ENCODE measurements around the gene AUP1.

Gene AUP1, protein sequence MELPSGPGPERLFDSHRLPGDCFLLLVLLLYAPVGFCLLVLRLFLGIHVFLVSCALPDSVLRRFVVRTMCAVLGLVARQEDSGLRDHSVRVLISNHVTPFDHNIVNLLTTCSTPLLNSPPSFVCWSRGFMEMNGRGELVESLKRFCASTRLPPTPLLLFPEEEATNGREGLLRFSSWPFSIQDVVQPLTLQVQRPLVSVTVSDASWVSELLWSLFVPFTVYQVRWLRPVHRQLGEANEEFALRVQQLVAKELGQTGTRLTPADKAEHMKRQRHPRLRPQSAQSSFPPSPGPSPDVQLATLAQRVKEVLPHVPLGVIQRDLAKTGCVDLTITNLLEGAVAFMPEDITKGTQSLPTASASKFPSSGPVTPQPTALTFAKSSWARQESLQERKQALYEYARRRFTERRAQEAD

DNA sequence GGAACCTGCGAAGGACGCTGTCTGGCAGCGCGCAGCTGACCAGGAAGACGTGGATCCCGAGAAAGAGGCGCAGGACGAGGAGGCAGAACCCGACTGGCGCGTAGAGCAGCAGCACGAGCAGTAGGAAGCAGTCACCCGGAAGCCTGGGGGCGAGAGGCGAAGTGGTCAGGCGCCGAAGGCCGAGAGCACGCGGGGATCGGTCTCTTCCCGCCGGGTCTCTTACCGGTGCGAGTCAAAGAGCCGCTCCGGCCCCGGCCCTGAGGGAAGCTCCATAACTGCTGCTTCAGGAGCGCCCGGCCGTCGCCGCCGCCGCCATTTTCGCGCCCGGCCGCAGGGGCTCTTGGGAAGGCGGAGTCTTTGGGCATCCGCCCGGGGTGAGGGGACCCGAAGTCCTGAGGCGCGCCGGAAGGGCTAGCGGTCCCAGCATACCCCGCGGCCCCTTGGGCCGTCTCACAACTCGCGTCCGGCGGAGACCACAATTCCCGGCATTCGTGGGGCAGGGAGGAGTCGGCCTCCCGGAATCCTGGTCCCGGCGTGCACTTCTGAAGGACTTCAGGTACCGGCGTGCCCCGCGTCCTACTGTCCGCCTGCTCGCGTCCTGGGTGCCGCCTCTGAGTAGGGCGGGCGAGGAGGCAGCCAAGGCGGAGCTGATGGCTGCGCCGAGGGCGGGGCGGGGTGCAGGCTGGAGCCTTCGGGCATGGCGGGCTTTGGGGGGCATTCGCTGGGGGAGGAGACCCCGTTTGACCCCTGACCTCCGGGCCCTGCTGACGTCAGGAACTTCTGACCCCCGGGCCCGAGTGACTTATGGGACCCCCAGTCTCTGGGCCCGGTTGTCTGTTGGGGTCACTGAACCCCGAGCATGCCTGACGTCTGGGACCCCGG lies at the start of gene AUP1, which contains the start of gene HTRA2:
Gene AUP1, minus strand, starts transcription at position 350 of the 882 bp plus-strand sequence. Its CDS starts 77 bp downstream, at position 273.
Gene HTRA2, plus strand, starts transcription at position 577 of the 882 bp plus-strand sequence. Its CDS starts 74 bp downstream, at position 651.
- H3K27me3 ChIP-seq (ENCODE audit: insufficient read depth, low read length): no peaks in the 10 kb centered on the region
- peak within 1 kb of the TSS; percentile 62 for H2AFZ ChIP-seq (ENCODE audit: low read depth, low read length)
- H3K4me3 ChIP-seq (ENCODE audit: low read length): peak within 1 kb of the TSS; percentile 82
- no peaks in the 10 kb centered on the region for H3K9me3 ChIP-seq (ENCODE audit: low read length)
- peaks cover 48% of the 10 kb centered on the region for H3K36me3 ChIP-seq (ENCODE audit: insufficient read depth, low read length)
- peaks cover 27% of the 10 kb centered on the region for H3K4me1 ChIP-seq (ENCODE audit: insufficient read depth, low read length)

DNA sequence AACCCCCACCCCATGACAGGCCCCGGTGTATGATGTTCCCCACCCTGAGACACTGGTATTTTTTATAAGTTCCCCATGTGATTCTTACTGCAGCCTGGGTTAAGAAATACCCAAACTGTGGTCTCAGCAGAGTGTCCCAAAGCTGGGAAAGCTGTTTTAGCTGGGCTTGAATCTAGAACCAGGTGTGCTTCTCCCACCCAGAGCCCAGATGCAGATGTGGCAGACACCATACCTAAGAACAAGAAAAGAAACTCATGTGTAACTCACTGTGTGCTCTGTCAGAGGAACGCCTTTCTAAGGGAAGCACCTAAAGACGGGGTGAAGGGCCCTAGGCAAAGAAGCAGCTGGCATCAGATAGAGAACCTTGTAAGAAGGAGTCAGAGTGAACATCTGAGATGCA lies 48.9 kb upstream of the AUP1 start:
- peaks cover 4% of the 10 kb centered on the region for H3K4me1 ChIP-seq (ENCODE audit: insufficient read depth, low read length)
- no peak overlapping the region for H2AFZ ChIP-seq (ENCODE audit: low read depth, low read length)
- H3K4me3 ChIP-seq (ENCODE audit: low read length): no peak overlapping the region
- no peaks in the 10 kb centered on the region for H3K36me3 ChIP-seq (ENCODE audit: insufficient read depth, low read length)
- peaks cover 26% of the 10 kb centered on the region for H3K27me3 ChIP-seq (ENCODE audit: insufficient read depth, low read length)
- H3K9me3 ChIP-seq (ENCODE audit: low read length): no peaks in the 10 kb centered on the region

DNA sequence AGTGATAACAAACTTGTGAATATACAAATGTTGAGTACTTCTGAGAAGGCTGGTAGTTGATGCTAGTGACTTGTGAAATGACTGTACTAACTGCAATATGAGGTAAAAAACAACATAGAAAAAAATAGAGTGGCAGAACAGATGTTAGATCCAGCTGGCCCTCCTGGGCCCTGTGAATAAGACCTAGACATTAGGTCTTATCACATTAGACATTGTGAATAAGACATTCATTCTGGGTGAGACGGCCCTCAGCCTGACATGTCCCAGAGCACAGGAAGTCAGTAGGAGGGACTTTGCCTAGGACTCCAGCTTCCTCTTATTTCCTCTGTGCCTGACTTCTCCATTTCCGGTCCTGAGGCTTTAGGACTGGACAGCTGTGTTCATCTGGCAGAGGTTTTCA lies 47.9 kb upstream of the AUP1 start:
- Histone ChIP-seq H3K4me3 (ENCODE audit: low read length) (no peak overlapping the region), H3K36me3 (ENCODE audit: insufficient read depth, low read length) (no peaks in the 10 kb centered on the region), H3K9me3 (ENCODE audit: low read length) (no peaks in the 10 kb centered on the region), H3K27me3 (ENCODE audit: insufficient read depth, low read length) (peaks cover 28% of the 10 kb centered on the region), H3K4me1 (ENCODE audit: insufficient read depth, low read length) (no peaks in the 10 kb centered on the region), H2AFZ (ENCODE audit: low read depth, low read length) (peak overlapping the region; percentile 2)

DNA sequence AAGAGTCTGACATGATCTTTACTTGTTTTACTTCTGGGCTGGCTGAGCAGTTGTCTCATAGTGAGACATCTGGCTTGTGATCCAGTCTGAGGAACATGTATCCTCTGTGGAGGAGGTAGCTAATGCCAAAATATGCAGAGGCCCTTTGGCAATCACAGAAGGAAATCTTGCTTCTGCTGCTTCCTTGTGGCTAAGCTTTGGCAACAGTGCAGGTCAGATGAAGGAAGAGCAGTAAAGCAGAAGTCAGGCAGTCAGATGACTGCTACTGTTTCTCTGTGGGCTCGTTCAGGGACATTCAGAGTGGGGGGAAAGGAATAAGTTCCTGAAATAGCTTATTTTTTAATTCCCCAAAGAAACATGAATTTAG lies 47.3 kb upstream of the AUP1 start:
- Histone ChIP-seq H3K9me3 (ENCODE audit: low read length) (no peaks in the 10 kb centered on the region), H3K27me3 (ENCODE audit: insufficient read depth, low read length) (peaks cover 29% of the 10 kb centered on the region), H3K4me1 (ENCODE audit: insufficient read depth, low read length) (no peaks in the 10 kb centered on the region), H3K4me3 (ENCODE audit: low read length) (no peak overlapping the region), H3K36me3 (ENCODE audit: insufficient read depth, low read length) (no peaks in the 10 kb centered on the region), H2AFZ (ENCODE audit: low read depth, low read length) (no peak overlapping the region)

DNA sequence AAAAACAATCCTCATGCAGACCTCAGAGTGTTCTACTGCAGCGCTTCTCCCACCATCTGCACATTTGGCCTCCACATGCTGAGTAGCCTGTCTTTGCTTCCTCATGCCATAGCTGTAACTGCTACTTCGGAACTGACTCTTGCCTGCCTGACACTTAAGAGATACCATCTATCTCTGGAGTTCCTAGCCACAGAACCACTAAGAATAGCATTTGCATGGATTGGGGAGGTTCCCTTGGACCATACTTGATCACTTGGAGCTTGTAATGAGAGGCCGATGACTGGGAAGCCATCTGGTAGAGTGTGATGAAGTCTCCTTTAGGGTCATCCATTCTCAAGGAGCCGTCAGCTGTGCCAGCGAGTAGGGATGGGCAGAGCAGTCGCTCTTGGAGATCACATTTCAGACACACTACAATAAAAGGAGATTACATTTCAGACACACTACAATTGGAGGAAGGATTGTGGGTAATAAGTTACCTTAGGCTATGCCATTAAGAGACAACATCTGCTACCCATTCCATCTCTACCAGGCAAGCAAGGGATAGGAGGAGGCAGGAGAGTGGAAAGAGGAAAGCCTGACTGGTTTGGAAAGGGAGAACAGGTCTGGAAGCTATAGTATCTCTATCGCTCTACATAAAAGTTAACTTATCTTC lies 46.8 kb upstream of the AUP1 start:
- Histone ChIP-seq H3K36me3 (ENCODE audit: insufficient read depth, low read length) (no peaks in the 10 kb centered on the region), H3K9me3 (ENCODE audit: low read length) (no peaks in the 10 kb centered on the region), H2AFZ (ENCODE audit: low read depth, low read length) (no peak overlapping the region), H3K4me3 (ENCODE audit: low read length) (no peak overlapping the region), H3K4me1 (ENCODE audit: insufficient read depth, low read length) (no peaks in the 10 kb centered on the region), H3K27me3 (ENCODE audit: insufficient read depth, low read length) (peaks cover 29% of the 10 kb centered on the region)

DNA sequence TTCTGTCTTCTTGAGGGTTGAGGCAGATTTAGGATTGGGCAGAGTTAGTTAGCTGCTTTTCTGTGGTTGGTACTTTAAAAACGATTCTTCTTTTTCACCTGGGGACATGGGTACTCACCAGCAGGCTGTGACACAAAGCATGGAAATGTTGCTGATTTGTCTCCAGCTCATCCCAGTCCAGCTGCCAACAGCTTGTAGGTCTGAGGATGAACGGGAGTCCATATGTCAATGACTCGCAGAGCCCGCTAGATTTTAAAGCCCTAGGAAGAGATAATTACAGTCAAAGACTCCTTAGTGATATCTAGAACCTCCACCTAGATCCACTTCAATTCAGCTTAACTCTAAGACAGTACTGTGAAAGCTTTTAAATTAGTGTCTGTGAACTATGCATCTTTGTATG lies 45.8 kb upstream of the AUP1 start:
- no peak overlapping the region for H2AFZ ChIP-seq (ENCODE audit: low read depth, low read length)
- no peaks in the 10 kb centered on the region for H3K9me3 ChIP-seq (ENCODE audit: low read length)
- no peaks in the 10 kb centered on the region for H3K4me1 ChIP-seq (ENCODE audit: insufficient read depth, low read length)
- H3K27me3 ChIP-seq (ENCODE audit: insufficient read depth, low read length): peaks cover 30% of the 10 kb centered on the region
- no peaks in the 10 kb centered on the region for H3K36me3 ChIP-seq (ENCODE audit: insufficient read depth, low read length)
- H3K4me3 ChIP-seq (ENCODE audit: low read length): no peak overlapping the region

DNA sequence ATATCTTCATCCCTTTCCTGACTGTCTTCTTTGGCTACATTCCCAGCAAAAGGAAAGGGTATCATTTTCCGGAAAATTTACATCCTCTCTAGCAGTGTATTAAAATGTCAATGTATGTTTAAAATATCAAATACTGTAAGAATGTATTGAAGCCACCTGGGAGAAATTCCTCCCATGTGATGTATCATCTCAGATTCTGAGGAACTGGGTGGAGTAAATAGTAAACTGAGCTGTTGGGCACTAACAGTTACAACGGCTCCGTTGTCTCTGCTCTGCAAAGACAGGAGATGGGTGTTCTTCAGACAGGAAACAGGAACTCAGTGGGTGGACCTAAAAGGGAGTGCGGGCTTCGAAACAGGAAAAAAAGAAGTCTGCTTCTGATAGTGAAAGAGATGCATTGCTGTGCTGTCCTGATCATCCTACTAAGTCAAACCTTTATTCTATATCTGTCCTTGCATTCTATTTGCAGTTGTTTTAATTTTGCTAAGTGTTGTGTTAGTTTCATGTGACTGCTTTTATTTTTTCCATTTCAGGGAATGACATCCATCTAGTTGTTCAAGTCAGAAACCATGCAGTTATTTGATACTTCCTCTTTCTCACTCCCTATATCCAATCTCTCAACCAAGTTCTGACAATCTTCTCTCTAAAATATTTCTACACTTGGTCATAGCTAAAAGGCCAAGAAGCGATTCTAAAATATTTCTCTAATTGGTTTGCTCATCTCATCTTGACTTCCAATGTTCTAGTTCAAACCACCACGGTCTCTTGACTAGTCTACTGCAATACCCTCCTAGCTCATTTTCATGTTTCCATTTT lies 44.4 kb upstream of the AUP1 start:
- H3K4me1 ChIP-seq (ENCODE audit: insufficient read depth, low read length): no peaks in the 10 kb centered on the region
- H3K4me3 ChIP-seq (ENCODE audit: low read length): no peak overlapping the region
- H3K9me3 ChIP-seq (ENCODE audit: low read length): no peaks in the 10 kb centered on the region
- H3K36me3 ChIP-seq (ENCODE audit: insufficient read depth, low read length): no peaks in the 10 kb centered on the region
- peaks cover 30% of the 10 kb centered on the region for H3K27me3 ChIP-seq (ENCODE audit: insufficient read depth, low read length)
- H2AFZ ChIP-seq (ENCODE audit: low read depth, low read length): no peak overlapping the region

DNA sequence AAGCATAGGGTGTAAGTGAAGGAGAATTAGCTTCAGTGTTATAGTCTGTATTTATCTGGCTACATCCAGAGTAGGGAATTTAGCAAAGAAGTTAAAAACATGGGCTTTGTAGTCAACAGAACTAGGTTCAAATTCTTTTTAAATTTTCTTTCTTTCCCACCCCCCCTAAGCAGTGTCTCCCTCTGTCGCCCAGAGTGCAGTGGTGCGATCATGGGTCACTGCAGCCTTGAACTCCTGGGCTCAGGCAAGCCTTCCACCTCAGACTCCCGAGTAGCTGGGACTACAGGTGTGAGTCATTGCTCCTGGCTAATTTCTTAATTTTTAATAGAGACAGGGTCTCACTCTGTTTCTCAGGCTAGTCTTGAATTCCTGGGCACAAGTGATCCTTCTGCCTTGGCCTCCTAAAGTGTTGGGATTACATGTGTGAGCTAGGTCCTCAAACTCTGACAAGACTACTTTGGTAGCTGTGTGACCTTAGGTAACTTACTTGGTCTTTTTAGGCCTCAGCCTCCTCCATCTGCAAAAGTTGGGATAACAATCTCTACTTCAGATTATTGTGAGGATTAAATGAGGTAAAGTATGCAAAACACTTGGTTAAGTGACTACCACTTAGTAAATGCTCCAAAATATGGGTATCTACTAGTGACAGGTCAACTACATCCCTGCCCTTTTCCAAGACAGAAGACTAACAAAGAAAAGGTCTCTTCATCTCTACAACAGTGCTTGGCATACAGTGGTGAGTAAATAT lies 42.8 kb upstream of the AUP1 start:
- Histone ChIP-seq H3K36me3 (ENCODE audit: insufficient read depth, low read length) (no peaks in the 10 kb centered on the region), H3K27me3 (ENCODE audit: insufficient read depth, low read length) (peaks cover 36% of the 10 kb centered on the region), H3K9me3 (ENCODE audit: low read length) (no peaks in the 10 kb centered on the region), H2AFZ (ENCODE audit: low read depth, low read length) (no peak overlapping the region), H3K4me1 (ENCODE audit: insufficient read depth, low read length) (no peaks in the 10 kb centered on the region), H3K4me3 (ENCODE audit: low read length) (no peak overlapping the region)

DNA sequence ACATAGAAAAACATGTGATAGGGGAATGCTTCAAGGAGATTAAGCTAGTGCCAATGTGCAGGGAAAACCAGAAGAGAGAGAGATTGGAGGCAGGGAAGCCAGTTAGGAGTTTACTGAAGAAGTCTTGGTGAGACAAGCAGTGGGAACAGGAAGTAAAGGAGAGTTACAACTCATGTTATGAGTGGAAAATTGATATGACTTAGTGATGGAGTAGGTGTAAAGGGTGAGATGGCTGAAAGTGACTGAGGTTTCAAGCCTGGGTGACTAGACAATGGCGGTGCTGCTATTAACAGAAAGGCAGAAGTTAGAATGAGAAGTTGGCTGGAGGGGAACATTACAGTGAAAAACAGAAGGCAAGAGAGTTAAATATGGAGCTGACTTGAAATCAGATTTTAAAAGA lies 41.6 kb upstream of the AUP1 start:
- no peak overlapping the region for H3K4me3 ChIP-seq (ENCODE audit: low read length)
- no peaks in the 10 kb centered on the region for H3K9me3 ChIP-seq (ENCODE audit: low read length)
- peaks cover 38% of the 10 kb centered on the region for H3K27me3 ChIP-seq (ENCODE audit: insufficient read depth, low read length)
- no peak overlapping the region for H2AFZ ChIP-seq (ENCODE audit: low read depth, low read length)
- H3K4me1 ChIP-seq (ENCODE audit: insufficient read depth, low read length): no peaks in the 10 kb centered on the region
- H3K36me3 ChIP-seq (ENCODE audit: insufficient read depth, low read length): no peaks in the 10 kb centered on the region

DNA sequence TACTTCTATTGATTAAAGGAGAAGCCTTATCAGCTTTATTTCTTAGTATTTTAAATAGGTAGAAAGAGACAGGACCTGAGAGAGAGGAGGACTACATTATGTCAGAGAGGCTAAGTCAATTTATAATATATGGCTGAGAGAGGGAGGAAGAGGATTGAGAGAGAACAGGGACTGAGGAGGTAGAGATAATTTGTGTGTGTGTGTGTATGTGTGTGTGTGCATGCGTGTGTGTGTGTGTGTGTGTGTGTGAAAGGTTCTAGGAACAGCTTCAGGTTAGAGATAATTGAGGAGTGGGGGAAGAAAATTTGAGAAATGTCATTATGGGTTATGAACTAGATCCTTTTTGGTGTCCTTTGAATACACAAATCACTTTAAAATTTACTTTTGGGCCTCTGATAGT lies 40.2 kb upstream of the AUP1 start:
- H2AFZ ChIP-seq (ENCODE audit: low read depth, low read length): no peak overlapping the region
- H3K4me1 ChIP-seq (ENCODE audit: insufficient read depth, low read length): no peaks in the 10 kb centered on the region
- H3K27me3 ChIP-seq (ENCODE audit: insufficient read depth, low read length): peaks cover 34% of the 10 kb centered on the region
- H3K9me3 ChIP-seq (ENCODE audit: low read length): no peaks in the 10 kb centered on the region
- H3K4me3 ChIP-seq (ENCODE audit: low read length): no peak overlapping the region
- no peaks in the 10 kb centered on the region for H3K36me3 ChIP-seq (ENCODE audit: insufficient read depth, low read length)

DNA sequence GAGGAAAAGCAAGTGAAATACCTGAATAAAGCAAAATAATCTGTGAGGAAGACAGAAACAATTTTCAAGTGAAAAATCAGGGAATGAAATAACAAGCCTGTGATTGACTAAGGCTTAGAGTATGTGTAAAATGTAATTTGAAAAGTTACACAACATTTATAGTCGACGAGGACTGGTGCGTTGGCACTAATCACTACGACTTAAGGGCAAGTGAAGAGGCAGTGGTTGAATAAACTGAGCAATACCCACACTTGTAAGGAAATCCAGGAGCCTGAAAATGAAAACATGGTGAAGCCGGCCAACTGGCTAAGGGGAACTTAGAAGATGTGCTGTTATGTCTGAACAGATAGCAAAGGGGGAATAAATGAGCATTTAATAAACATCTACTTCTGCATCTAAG lies 38.4 kb upstream of the AUP1 start:
- no peaks in the 10 kb centered on the region for H3K9me3 ChIP-seq (ENCODE audit: low read length)
- H3K27me3 ChIP-seq (ENCODE audit: insufficient read depth, low read length): peaks cover 37% of the 10 kb centered on the region
- H3K4me3 ChIP-seq (ENCODE audit: low read length): no peak overlapping the region
- no peaks in the 10 kb centered on the region for H3K4me1 ChIP-seq (ENCODE audit: insufficient read depth, low read length)
- H3K36me3 ChIP-seq (ENCODE audit: insufficient read depth, low read length): no peaks in the 10 kb centered on the region
- no peak overlapping the region for H2AFZ ChIP-seq (ENCODE audit: low read depth, low read length)

DNA sequence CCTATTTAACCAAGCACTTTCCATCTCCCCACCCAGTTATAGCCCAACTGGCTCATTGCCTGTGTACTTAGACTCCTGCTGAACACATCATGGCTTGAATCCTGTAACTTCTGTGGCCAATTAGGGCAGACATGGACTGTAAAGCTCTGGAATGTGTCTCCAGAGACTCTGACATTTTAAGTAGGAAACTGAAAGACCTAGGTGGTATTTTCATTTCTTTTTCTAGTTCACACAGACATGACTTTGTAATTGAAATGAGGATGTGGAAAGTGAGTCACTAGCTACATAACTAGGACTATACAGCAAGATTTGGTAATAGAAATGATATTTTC lies 37.2 kb upstream of the AUP1 start:
- H3K27me3 ChIP-seq (ENCODE audit: insufficient read depth, low read length): peaks cover 40% of the 10 kb centered on the region
- no peaks in the 10 kb centered on the region for H3K4me1 ChIP-seq (ENCODE audit: insufficient read depth, low read length)
- H3K9me3 ChIP-seq (ENCODE audit: low read length): no peaks in the 10 kb centered on the region
- no peaks in the 10 kb centered on the region for H3K36me3 ChIP-seq (ENCODE audit: insufficient read depth, low read length)
- no peak overlapping the region for H3K4me3 ChIP-seq (ENCODE audit: low read length)
- no peak overlapping the region for H2AFZ ChIP-seq (ENCODE audit: low read depth, low read length)

All from neuron (in vitro differentiated cells).